Measurements from ENCODE around the gene BCCIP.

Gene BCCIP

GRCh38 chr10:125788156-125789034, 35.0 kb upstream of the BCCIP start:
- Mint-ChIP-seq H3K27me3 (no peaks in the 10 kb centered on the region), H3K27ac (no peak overlapping the region), H3K36me3 (peaks cover 40 to 50% of the 10 kb centered on the region in 2 donors), H3K4me1 (peaks cover 7 to 17% of the 10 kb centered on the region in 2 donors), H3K9me3 (no peaks in the 10 kb centered on the region), H3K4me3 (no peak overlapping the region)
- DNase-seq (no peak), ATAC-seq (replicated peaks) (no peak)

GRCh38 chr10:125792342-125793300, 30.7 kb upstream of the BCCIP start:
- Mint-ChIP-seq H3K36me3 (peaks cover 43 to 58% of the 10 kb centered on the region in 2 donors), H3K4me1 (peaks cover 0 to 4% of the 10 kb centered on the region in 2 donors), H3K27me3 (no peaks in the 10 kb centered on the region), H3K4me3 (no peak overlapping the region), H3K9me3 (no peaks in the 10 kb centered on the region), H3K27ac (no peak overlapping the region)
- ATAC-seq (replicated peaks) (no peak), DNase-seq (no peak)

GRCh38 chr10:125795128-125795527, 28.2 kb upstream of the BCCIP start:
- Mint-ChIP-seq H3K36me3 (peaks cover 29 to 53% of the 10 kb centered on the region in 2 donors), H3K4me3 (no peak overlapping the region), H3K27ac (no peak overlapping the region), H3K4me1 (peaks cover 0 to under 1% of the 10 kb centered on the region in 2 donors), H3K27me3 (no peaks in the 10 kb centered on the region), H3K9me3 (no peaks in the 10 kb centered on the region)
- ATAC-seq (replicated peaks) (no peak), DNase-seq (no peak)

GRCh38 chr10:125795637-125796190, 27.6 kb upstream of the BCCIP start:
- DNase-seq = no peak
- H3K9me3 Mint-ChIP-seq = no peaks in the 10 kb centered on the region
- H3K27me3 Mint-ChIP-seq = no peaks in the 10 kb centered on the region
- H3K27ac Mint-ChIP-seq = no peak overlapping the region
- peaks cover 31 to 57% of the 10 kb centered on the region in 2 donors for H3K36me3 Mint-ChIP-seq
- H3K4me1 Mint-ChIP-seq = no peaks in the 10 kb centered on the region
- no peak for ATAC-seq (replicated peaks)
- no peak overlapping the region for H3K4me3 Mint-ChIP-seq

GRCh38 chr10:125797424-125797823, 25.9 kb upstream of the BCCIP start:
- no peak overlapping the region for H3K27ac Mint-ChIP-seq
- H3K27me3 Mint-ChIP-seq = no peaks in the 10 kb centered on the region
- H3K36me3 Mint-ChIP-seq = peaks cover 30 to 54% of the 10 kb centered on the region in 2 donors
- H3K4me1 Mint-ChIP-seq = no peaks in the 10 kb centered on the region
- no peak overlapping the region for H3K4me3 Mint-ChIP-seq
- H3K9me3 Mint-ChIP-seq = no peaks in the 10 kb centered on the region
- DNase-seq (no peak), ATAC-seq (replicated peaks) (no peak)

GRCh38 chr10:125797994-125798662, 25.2 kb upstream of the BCCIP start:
- Mint-ChIP-seq H3K4me3 (no peak overlapping the region), H3K36me3 (peaks cover 24 to 52% of the 10 kb centered on the region in 2 donors), H3K27me3 (no peaks in the 10 kb centered on the region), H3K4me1 (no peaks in the 10 kb centered on the region), H3K9me3 (no peaks in the 10 kb centered on the region), H3K27ac (no peak overlapping the region)
- ATAC-seq (replicated peaks) (no peak), DNase-seq (no peak)

GRCh38 chr10:125799451-125800182, 23.7 kb upstream of the BCCIP start:
- DNase-seq (no peak), ATAC-seq (replicated peaks) (no peak)
- Mint-ChIP-seq H3K36me3 (peaks cover 18 to 51% of the 10 kb centered on the region in 2 donors), H3K27me3 (no peaks in the 10 kb centered on the region), H3K27ac (no peak overlapping the region), H3K4me1 (no peaks in the 10 kb centered on the region), H3K4me3 (no peak overlapping the region), H3K9me3 (no peaks in the 10 kb centered on the region)

GRCh38 chr10:125801574-125801973, 21.8 kb upstream of the BCCIP start:
- no peak for ATAC-seq (replicated peaks)
- no peak for DNase-seq
- Mint-ChIP-seq H3K4me1 (no peaks in the 10 kb centered on the region), H3K36me3 (peaks cover 17 to 58% of the 10 kb centered on the region in 2 donors), H3K4me3 (no peak overlapping the region), H3K9me3 (no peaks in the 10 kb centered on the region), H3K27me3 (no peaks in the 10 kb centered on the region), H3K27ac (no peak overlapping the region)

- no peak for ATAC-seq (replicated peaks)
- H3K27ac Mint-ChIP-seq = no peak overlapping the region
- H3K4me1 Mint-ChIP-seq = no peaks in the 10 kb centered on the region
- H3K9me3 Mint-ChIP-seq = no peaks in the 10 kb centered on the region
- no peak overlapping the region for H3K4me3 Mint-ChIP-seq
- H3K36me3 Mint-ChIP-seq = peaks cover 22 to 62% of the 10 kb centered on the region in 2 donors
- H3K27me3 Mint-ChIP-seq = no peaks in the 10 kb centered on the region
- no peak for DNase-seq
Observed at GRCh38 chr10:125802131-125802530, 21.2 kb upstream of the BCCIP start.

- peaks cover 27 to 63% of the 10 kb centered on the region in 2 donors for H3K36me3 Mint-ChIP-seq
- H3K4me3 Mint-ChIP-seq = no peak overlapping the region
Observed at GRCh38 chr10:125802739-125803138, 20.6 kb upstream of the BCCIP start.

GRCh38 chr10:125808047-125808446, 15.3 kb upstream of the BCCIP start:
- no peak for ATAC-seq (replicated peaks)
- no peaks in the 10 kb centered on the region for H3K9me3 Mint-ChIP-seq
- H3K27ac Mint-ChIP-seq = no peak overlapping the region
- H3K27me3 Mint-ChIP-seq = no peaks in the 10 kb centered on the region
- peaks cover 32 to 56% of the 10 kb centered on the region in 2 donors for H3K36me3 Mint-ChIP-seq
- no peak for DNase-seq
- H3K4me1 Mint-ChIP-seq = no peaks in the 10 kb centered on the region
- H3K4me3 Mint-ChIP-seq = no peak overlapping the region

More at GRCh38 chr10:125802739-125803138, 20.6 kb upstream of the BCCIP start:
- ATAC-seq (replicated peaks) (no peak), DNase-seq (no peak)
- H3K4me1 Mint-ChIP-seq = no peaks in the 10 kb centered on the region
- H3K27ac Mint-ChIP-seq = peak overlapping the region; percentile 25
- H3K9me3 Mint-ChIP-seq = no peaks in the 10 kb centered on the region
- no peaks in the 10 kb centered on the region for H3K27me3 Mint-ChIP-seq

- Mint-ChIP-seq H3K36me3 (peaks cover 38 to 64% of the 10 kb centered on the region in 2 donors), H3K4me3 (no peak overlapping the region), H3K27me3 (no peaks in the 10 kb centered on the region), H3K9me3 (no peaks in the 10 kb centered on the region), H3K27ac (no peak overlapping the region), H3K4me1 (no peaks in the 10 kb centered on the region)
- no peak for ATAC-seq (replicated peaks)
- no peak for DNase-seq
Observed at GRCh38 chr10:125811251-125811650, 12.1 kb upstream of the BCCIP start.

- Mint-ChIP-seq H3K36me3 (peaks cover 30 to 55% of the 10 kb centered on the region in 2 donors), H3K27me3 (no peaks in the 10 kb centered on the region), H3K9me3 (no peaks in the 10 kb centered on the region), H3K27ac (no peak overlapping the region), H3K4me1 (no peaks in the 10 kb centered on the region), H3K4me3 (no peak overlapping the region)
- no peak for DNase-seq
- no peak for ATAC-seq (replicated peaks)
Observed at GRCh38 chr10:125812128-125812750, 11.1 kb upstream of the BCCIP start.
